Measurements from ENCODE around the gene FHIP1B. TPM values are rescaled to one million over a fixed set of nuclear protein-coding genes. Genes with fewer than 3 reads are reported as not detected.

Gene FHIP1B
- total RNA-seq, 4 donors from 2014 or later = 30.4 to 144 (median 56.4) TPM

GRCh38 chr11:6196396-6196795 lies 38.0 kb downstream of the FHIP1B start:
- DNase-seq (ENCODE audit: low spot score in 2 of 2) = no peak
- Histone ChIP-seq H3K27ac (no peak overlapping the region), H3K36me3 (no peaks in the 10 kb centered on the region), H3K9me3 (no peaks in the 10 kb centered on the region), H3K4me1 (no peaks in the 10 kb centered on the region), H3K27me3 (no peaks in the 10 kb centered on the region), H3K4me3 (no peak overlapping the region)
- 31% methylated on average over 4 of the region's 4 CpGs for WGBS, 2 donors
- TF ChIP-seq EP300 (IDR thresholded peaks at IDR 0.05) (no peak), CTCF (IDR thresholded peaks at IDR 0.05) (no peak), POLR2A (IDR thresholded peaks at IDR 0.05) (no peak)

GRCh38 chr11:6194065-6194581 lies 40.3 kb downstream of the FHIP1B start:
- DNase-seq (ENCODE audit: low spot score in 2 of 2) = no peak
- Histone ChIP-seq H3K4me3 (no peak overlapping the region), H3K4me1 (no peaks in the 10 kb centered on the region), H3K27ac (no peak overlapping the region), H3K27me3 (no peaks in the 10 kb centered on the region), H3K36me3 (no peaks in the 10 kb centered on the region), H3K9me3 (no peaks in the 10 kb centered on the region)
- 33 to 47% methylated on average over 1 of the region's 1 CpG for WGBS, 2 donors
- no peak for TF ChIP-seq CTCF (IDR thresholded peaks at IDR 0.05)
- no peak for TF ChIP-seq POLR2A (IDR thresholded peaks at IDR 0.05)
- TF ChIP-seq EP300 (IDR thresholded peaks at IDR 0.05) = no peak

GRCh38 chr11:6191742-6192141 lies 42.7 kb downstream of the FHIP1B start:
- H3K9me3 ChIP-seq = no peaks in the 10 kb centered on the region
- TF ChIP-seq CTCF (IDR thresholded peaks at IDR 0.05) (no peak), EP300 (IDR thresholded peaks at IDR 0.05) (no peak), POLR2A (IDR thresholded peaks at IDR 0.05) (no peak)
- no peaks in the 10 kb centered on the region for H3K27me3 ChIP-seq
- no peaks in the 10 kb centered on the region for H3K36me3 ChIP-seq
- no peak overlapping the region for H3K27ac ChIP-seq
- DNase-seq (ENCODE audit: low spot score in 2 of 2) = no peak
- no peaks in the 10 kb centered on the region for H3K4me1 ChIP-seq
- H3K4me3 ChIP-seq = no peak overlapping the region

- 66 to 71% methylated on average over 2 of the region's 2 CpGs for WGBS, 2 donors
- DNase-seq (ENCODE audit: low spot score in 2 of 2) = no peak
- TF ChIP-seq POLR2A (IDR thresholded peaks at IDR 0.05) (no peak), CTCF (IDR thresholded peaks at IDR 0.05) (no peak), EP300 (IDR thresholded peaks at IDR 0.05) (no peak)
- Histone ChIP-seq H3K36me3 (no peaks in the 10 kb centered on the region), H3K27me3 (no peaks in the 10 kb centered on the region), H3K27ac (no peak overlapping the region), H3K9me3 (peaks cover 0 to 7% (median 0%) of the 10 kb centered on the region in 4 donors), H3K4me1 (peaks cover 0 to 3% (median 0%) of the 10 kb centered on the region in 4 donors), H3K4me3 (no peak overlapping the region)
Measured at GRCh38 chr11:6175440-6175839, 59.0 kb downstream of the FHIP1B start.

- no peaks in the 10 kb centered on the region for H3K4me1 ChIP-seq
- H3K27ac ChIP-seq = no peak within 1 kb of the TSS
- no peak for TF ChIP-seq POLR2A (IDR thresholded peaks at IDR 0.05)
- no peak for TF ChIP-seq CTCF (IDR thresholded peaks at IDR 0.05)
- no peak for TF ChIP-seq EP300 (IDR thresholded peaks at IDR 0.05)
- H3K36me3 ChIP-seq = no peaks in the 10 kb centered on the region
- 81 to 86% methylated on average over 1 of the region's 1 CpG for WGBS, 2 donors
- no peaks in the 10 kb centered on the region for H3K27me3 ChIP-seq
- DNase-seq (ENCODE audit: low spot score in 2 of 2) = no peak
- peaks cover 0 to 5% (median 1%) of the 10 kb centered on the region in 4 donors for H3K9me3 ChIP-seq
- no peak within 1 kb of the TSS for H3K4me3 ChIP-seq
Measured at GRCh38 chr11:6170226-6170625, 64.2 kb downstream of the FHIP1B start, which contains the start of gene OR52B2. OR52B2 (minus strand) TSS chr11:6170326; CDS start chr11:6170326, 0 bp downstream.

Other genes starting within 250 kb of the FHIP1B start
- gene OR52L1, start 247.7 kb downstream of the FHIP1B start, total RNA-seq = not detected
- gene OR56A4, start 227.7 kb downstream of the FHIP1B start, total RNA-seq = not detected
- not detected for gene OR56A1, start 203.9 kb downstream of the FHIP1B start, total RNA-seq
- not detected for gene OR56B4, start 127.0 kb downstream of the FHIP1B start, total RNA-seq
- 1 to 10 TPM in 1 of 4 donors, not detected in 3; 1.2 TPM for gene OR52B2, start 64.3 kb downstream of the FHIP1B start, total RNA-seq
- not detected for gene OR52W1, start 35.4 kb downstream of the FHIP1B start, total RNA-seq
- not detected for gene C11orf42, start 29.1 kb downstream of the FHIP1B start, total RNA-seq
- gene CNGA4, start 4.5 kb upstream of the FHIP1B start, total RNA-seq = under 1 TPM in 1 of 4 donors, not detected in 3; 0.59 TPM
- gene CCKBR, start 25.2 kb upstream of the FHIP1B start, total RNA-seq = not detected
- gene CAVIN3, start 85.9 kb upstream of the FHIP1B start, total RNA-seq = 100 to 1,000 TPM; 270 to 598 (median 556) TPM
- 10 to 100 TPM; 23.1 to 39.8 (median 30.3) TPM for gene SMPD1, start 155.8 kb upstream of the FHIP1B start, total RNA-seq
- gene APBB1, start 184.5 kb upstream of the FHIP1B start, total RNA-seq = 10 to 100 TPM; 56.1 to 67.6 (median 62.8) TPM
- 1 to 10 TPM; 1.0 to 7.5 (median 4.8) TPM for gene HPX, start 206.4 kb upstream of the FHIP1B start, total RNA-seq
- gene TRIM3, start 239.3 kb upstream of the FHIP1B start, total RNA-seq = 10 to 100 TPM; 25.6 to 47.7 (median 31.8) TPM
- 10 to 100 TPM; 40.0 to 63.9 (median 49.7) TPM for gene ARFIP2, start 246.7 kb upstream of the FHIP1B start, total RNA-seq
- gene TIMM10B, start 246.9 kb upstream of the FHIP1B start, total RNA-seq = 10 to 100 TPM; 37.1 to 66.6 (median 51.7) TPM